ENCODE results near the gene ABCB8. TPM values are rescaled to one million over a fixed set of nuclear protein-coding genes. Genes with fewer than 3 reads are reported as not detected.

The ABCB8 gene
- total and polyA plus RNA-seq, 2 of the 4 experiments (the other 2 are of a cell fraction), result 16.3 to 26.8 TPM

- H2BK5ac ChIP-seq (ENCODE audit: low read depth, low read length, poor library complexity, severe bottlenecking), result no peak overlapping the region
- H2AK5ac ChIP-seq (ENCODE audit: low read depth, low read length), result no peak overlapping the region
- H2AK9ac ChIP-seq (replicated peaks; ENCODE audit: low read depth, low read length, poor library complexity), result no peak overlapping the region
- no peak overlapping the region for H3K14ac ChIP-seq (replicated peaks; ENCODE audit: low read depth, low read length)
- POLR2A ChIA-PET (ENCODE audit: unreplicated experiment), result no interaction called here
- DNase-seq (no peak), ATAC-seq (ENCODE audit: low read depth) (no peak)
- CTCF ChIA-PET, result interaction anchor here (2.1 kb wide), 1 partner anchor 31 kb away, joined by 7 read pairs; no protein-coding TSS in a partner anchor
- peaks cover 10% of the 10 kb centered on the region for H3K9me3 ChIP-seq (ENCODE audit: control insufficient read depth, insufficient read depth, low read length)
- dilution Hi-C loops (cut with HindIII; ENCODE audit: low sequenced_read_pairs, unreplicated experiment), result no loop called here
- no peak overlapping the region for H3K4ac ChIP-seq (ENCODE audit: low read depth, low read length)
- no peak overlapping the region for H2BK20ac ChIP-seq (ENCODE audit: low read depth, low read length)
- no peaks in the 10 kb centered on the region for H3K36me3 ChIP-seq (ENCODE audit: control insufficient read depth, insufficient read depth, low read length)
- H4K8ac ChIP-seq (ENCODE audit: low read depth in 2 of 2, low read length in 2 of 2), result no peak overlapping the region
- H3K4me2 ChIP-seq (ENCODE audit: low read depth, low read length), result no peak overlapping the region
- no peak overlapping the region for H2AFZ ChIP-seq (replicated peaks; ENCODE audit: low read length, poor library complexity)
- no peaks in the 10 kb centered on the region for H4K20me1 ChIP-seq (ENCODE audit: insufficient read depth, low read length)
- BruUV-seq (replicated peaks), result no TSS peak
- no peak overlapping the region for H3K23ac ChIP-seq (ENCODE audit: low read depth, low read length)
- no peak overlapping the region for H3K56ac ChIP-seq (ENCODE audit: extremely low read depth, insufficient read depth, low read length)
- H3K79me1 ChIP-seq (ENCODE audit: low read depth in 1 of 2, low read length in 2 of 2), result no peaks in the 10 kb centered on the region
- H3K9ac ChIP-seq (ENCODE audit: low read depth, low read length), result no peak overlapping the region
- H4K91ac ChIP-seq (ENCODE audit: insufficient read depth, low read depth, low read length), result no peak overlapping the region
- H2BK15ac ChIP-seq (ENCODE audit: low read depth, low read length), result no peak overlapping the region
- no peak overlapping the region for H3K4me3 ChIP-seq (ENCODE audit: insufficient read depth, low read depth, low read length)
- H3K18ac ChIP-seq (ENCODE audit: low read depth, low read length), result no peak overlapping the region
- H3K9me1 ChIP-seq (ENCODE audit: insufficient read depth, low read length), result no peaks in the 10 kb centered on the region
- no peak for TF ChIP-seq RFX5 (IDR thresholded peaks at IDR 0.05; ENCODE audit: low read depth, low read length)
- TF ChIP-seq NFE2L2 (IDR thresholded peaks at IDR 0.05; ENCODE audit: low read depth, low read length), result no peak
- TF ChIP-seq FOS (IDR thresholded peaks at IDR 0.05; ENCODE audit: low read depth, low read length), result no peak
- no peak for TF ChIP-seq CHD1 (IDR thresholded peaks at IDR 0.05; ENCODE audit: low read depth, low read length)
- TF ChIP-seq POLR2A (IDR thresholded peaks at IDR 0.05; ENCODE audit: low read depth, low read length), result no peak
- no peak for TF ChIP-seq CTCF (conservative IDR thresholded peaks at IDR 0.05; ENCODE audit: low read depth, low read length)
- no peak for TF ChIP-seq MAZ (IDR thresholded peaks at IDR 0.05; ENCODE audit: borderline replicate concordance, low read depth, low read length)
- no peak for TF ChIP-seq RCOR1 (IDR thresholded peaks at IDR 0.05; ENCODE audit: insufficient replicate concordance, low read length)
- no peak for TF ChIP-seq CEBPB (IDR thresholded peaks at IDR 0.05; ENCODE audit: low read depth, low read length)
- no peak for TF ChIP-seq RAD21 (IDR thresholded peaks at IDR 0.05; ENCODE audit: low read length)
- no peak for TF ChIP-seq ELK1 (IDR thresholded peaks at IDR 0.05; ENCODE audit: borderline replicate concordance, low read depth, low read length)
- no peak for TF ChIP-seq MXI1 (IDR thresholded peaks at IDR 0.05; ENCODE audit: borderline replicate concordance, low read depth, low read length)
- TF ChIP-seq USF2 (IDR thresholded peaks at IDR 0.05; ENCODE audit: low read depth, low read length), result no peak
- no peak for TF ChIP-seq BHLHE40 (IDR thresholded peaks at IDR 0.05; ENCODE audit: low read depth, low read length)
- no CpG with 5 or more reads among the region's 14 CpGs for WGBS, 2 experiments (ENCODE audit: extremely low coverage in 2 of 2, insufficient read length in 1 of 2)
- no peak overlapping the region for H3K27ac ChIP-seq (ENCODE audit: insufficient read depth, low read length)
- intact Hi-C loops (cut with micrococcal nuclease), result no loop called here
- in situ Hi-C loops (cut with MboI; ENCODE audit: low sequenced_read_pairs), result loop anchor here (25.0 kb wide), 1 partner anchor 581 kb away; a partner anchor contains a TSS
- peaks cover 4% of the 10 kb centered on the region; the same call in 1 of the 2 replicates for H3K4me1 ChIP-seq (ENCODE audit: control insufficient read depth, insufficient read depth, low read length)
- no peak overlapping the region for H4K5ac ChIP-seq (ENCODE audit: low read depth, low read length)
- H2BK120ac ChIP-seq (ENCODE audit: low read depth, low read length), result no peak overlapping the region
- H3K27me3 ChIP-seq (ENCODE audit: control insufficient read depth, insufficient read depth, low read length), result peaks cover 3% of the 10 kb centered on the region; the same call in 1 of the 2 replicates
These were observed 34.7 kb upstream of the ABCB8 start for GRCh38 chr7:150993511-150993910.
